Panc1 (cell line): ENCODE results near the gene KCNB1.

ENCODE experiments used
- POLR2AphosphoS5 ChIP-seq: IDR thresholded peaks from 2 replicates; pipeline ENCODE4 v1.6.1; 2012; ENCODE audit warnings: mild to moderate bottlenecking, low read depth, low read length, moderate library complexity
- TF ChIP-seq, protein P1 (sequence below): fragments of 450-650 bp; IDR thresholded peaks from 2 replicates; pipeline ENCODE4 v1.5.1; 2017; ENCODE audit warnings: mild to moderate bottlenecking
- TF ChIP-seq, protein P2 (sequence below), 2 experiments: IDR thresholded peaks; 2 replicates each; pipeline ENCODE4 v1.6.1; 2011 to 2012; ENCODE audit warnings: low read depth in 2 of 2, control low read depth in 1 of 2, low read length in 1 of 2, mild to moderate bottlenecking in 1 of 2, moderate library complexity in 1 of 2; ENCODE audit not compliant: insufficient read depth in 1 of 2

DNA sequence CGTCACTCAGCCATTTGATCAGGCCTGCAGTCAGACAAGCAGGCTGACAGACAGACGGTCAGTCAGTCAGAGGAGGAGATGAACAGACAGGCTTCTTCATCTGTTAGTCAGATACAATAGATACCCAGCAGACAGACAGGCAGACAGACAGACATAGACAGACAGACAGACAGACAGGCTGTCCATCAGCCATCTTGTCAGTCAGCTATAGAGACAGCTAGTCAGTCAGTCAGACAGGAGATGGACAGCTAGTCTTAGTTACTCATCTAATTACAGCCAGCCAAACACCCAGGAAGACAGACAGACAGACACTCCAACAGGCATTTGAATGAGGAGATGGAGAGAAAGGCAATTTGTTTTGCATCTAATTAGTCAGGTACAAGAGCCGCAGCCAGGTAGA lies 36.4 kb downstream of the KCNB1 start:
- TF ChIP-seq, protein P1, sequence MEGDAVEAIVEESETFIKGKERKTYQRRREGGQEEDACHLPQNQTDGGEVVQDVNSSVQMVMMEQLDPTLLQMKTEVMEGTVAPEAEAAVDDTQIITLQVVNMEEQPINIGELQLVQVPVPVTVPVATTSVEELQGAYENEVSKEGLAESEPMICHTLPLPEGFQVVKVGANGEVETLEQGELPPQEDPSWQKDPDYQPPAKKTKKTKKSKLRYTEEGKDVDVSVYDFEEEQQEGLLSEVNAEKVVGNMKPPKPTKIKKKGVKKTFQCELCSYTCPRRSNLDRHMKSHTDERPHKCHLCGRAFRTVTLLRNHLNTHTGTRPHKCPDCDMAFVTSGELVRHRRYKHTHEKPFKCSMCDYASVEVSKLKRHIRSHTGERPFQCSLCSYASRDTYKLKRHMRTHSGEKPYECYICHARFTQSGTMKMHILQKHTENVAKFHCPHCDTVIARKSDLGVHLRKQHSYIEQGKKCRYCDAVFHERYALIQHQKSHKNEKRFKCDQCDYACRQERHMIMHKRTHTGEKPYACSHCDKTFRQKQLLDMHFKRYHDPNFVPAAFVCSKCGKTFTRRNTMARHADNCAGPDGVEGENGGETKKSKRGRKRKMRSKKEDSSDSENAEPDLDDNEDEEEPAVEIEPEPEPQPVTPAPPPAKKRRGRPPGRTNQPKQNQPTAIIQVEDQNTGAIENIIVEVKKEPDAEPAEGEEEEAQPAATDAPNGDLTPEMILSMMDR, result no peak
- TF ChIP-seq POLR2AphosphoS5, result no peak
- TF ChIP-seq, protein P2, sequence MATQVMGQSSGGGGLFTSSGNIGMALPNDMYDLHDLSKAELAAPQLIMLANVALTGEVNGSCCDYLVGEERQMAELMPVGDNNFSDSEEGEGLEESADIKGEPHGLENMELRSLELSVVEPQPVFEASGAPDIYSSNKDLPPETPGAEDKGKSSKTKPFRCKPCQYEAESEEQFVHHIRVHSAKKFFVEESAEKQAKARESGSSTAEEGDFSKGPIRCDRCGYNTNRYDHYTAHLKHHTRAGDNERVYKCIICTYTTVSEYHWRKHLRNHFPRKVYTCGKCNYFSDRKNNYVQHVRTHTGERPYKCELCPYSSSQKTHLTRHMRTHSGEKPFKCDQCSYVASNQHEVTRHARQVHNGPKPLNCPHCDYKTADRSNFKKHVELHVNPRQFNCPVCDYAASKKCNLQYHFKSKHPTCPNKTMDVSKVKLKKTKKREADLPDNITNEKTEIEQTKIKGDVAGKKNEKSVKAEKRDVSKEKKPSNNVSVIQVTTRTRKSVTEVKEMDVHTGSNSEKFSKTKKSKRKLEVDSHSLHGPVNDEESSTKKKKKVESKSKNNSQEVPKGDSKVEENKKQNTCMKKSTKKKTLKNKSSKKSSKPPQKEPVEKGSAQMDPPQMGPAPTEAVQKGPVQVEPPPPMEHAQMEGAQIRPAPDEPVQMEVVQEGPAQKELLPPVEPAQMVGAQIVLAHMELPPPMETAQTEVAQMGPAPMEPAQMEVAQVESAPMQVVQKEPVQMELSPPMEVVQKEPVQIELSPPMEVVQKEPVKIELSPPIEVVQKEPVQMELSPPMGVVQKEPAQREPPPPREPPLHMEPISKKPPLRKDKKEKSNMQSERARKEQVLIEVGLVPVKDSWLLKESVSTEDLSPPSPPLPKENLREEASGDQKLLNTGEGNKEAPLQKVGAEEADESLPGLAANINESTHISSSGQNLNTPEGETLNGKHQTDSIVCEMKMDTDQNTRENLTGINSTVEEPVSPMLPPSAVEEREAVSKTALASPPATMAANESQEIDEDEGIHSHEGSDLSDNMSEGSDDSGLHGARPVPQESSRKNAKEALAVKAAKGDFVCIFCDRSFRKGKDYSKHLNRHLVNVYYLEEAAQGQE (IDR thresholded peaks at IDR 0.05; ENCODE audit: insufficient read depth in 1 of 2, low read depth in 2 of 2, low read length in 1 of 2), result no peak
